Fibroblast of upper back skin (primary cell): ENCODE results near the gene RPUSD3.
A peak's percentile ranks its signal among the peaks of the same experiment; 100 is the strongest.
"Not testable (repeated sequence)": the region's sequence is repeated elsewhere in the genome, so short reads cannot be mapped to it uniquely, and the experiment has no call there.

Source experiments
- DNase-seq: peaks from one replicate; pipeline ENCODE4 v3.0.0-alpha.2; 2013

The RPUSD3 gene

DNA sequence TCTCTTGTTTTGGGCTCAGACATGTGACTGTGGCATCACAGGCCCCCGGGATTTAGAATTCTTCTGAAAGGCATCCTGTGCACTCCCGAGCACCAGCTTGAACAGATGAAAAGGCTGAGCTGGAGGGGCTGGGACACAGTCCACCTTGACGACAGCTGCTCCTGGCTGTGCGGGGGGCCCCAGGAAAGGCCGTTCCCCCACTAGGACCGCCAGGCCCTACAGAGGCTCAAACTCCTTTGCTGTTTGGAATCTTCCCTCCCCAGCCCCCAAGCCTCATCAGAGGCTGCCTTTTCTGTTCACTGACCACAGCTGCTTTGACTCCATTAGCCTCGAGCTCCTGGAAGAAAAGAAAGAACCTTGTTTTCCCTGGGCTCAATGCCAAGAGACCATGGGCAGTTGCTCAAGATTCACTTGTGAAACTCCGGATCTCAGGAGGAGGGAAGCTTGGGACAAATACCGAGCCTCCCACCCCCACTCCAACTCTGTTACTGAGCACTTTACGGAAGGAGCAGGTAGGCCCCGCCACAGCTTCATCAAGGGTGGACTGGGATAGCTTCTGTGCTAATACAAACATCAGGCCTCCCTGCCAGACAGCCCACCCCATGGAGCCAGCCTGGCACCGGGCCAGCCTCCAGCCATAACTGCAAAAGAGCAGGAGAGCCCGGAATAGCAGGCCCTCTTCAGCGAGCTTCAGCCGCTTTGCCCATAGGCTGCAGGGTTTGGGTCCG is 20.6 kb upstream of the RPUSD3 start:
- DNase-seq, result peak; percentile 94

DNA sequence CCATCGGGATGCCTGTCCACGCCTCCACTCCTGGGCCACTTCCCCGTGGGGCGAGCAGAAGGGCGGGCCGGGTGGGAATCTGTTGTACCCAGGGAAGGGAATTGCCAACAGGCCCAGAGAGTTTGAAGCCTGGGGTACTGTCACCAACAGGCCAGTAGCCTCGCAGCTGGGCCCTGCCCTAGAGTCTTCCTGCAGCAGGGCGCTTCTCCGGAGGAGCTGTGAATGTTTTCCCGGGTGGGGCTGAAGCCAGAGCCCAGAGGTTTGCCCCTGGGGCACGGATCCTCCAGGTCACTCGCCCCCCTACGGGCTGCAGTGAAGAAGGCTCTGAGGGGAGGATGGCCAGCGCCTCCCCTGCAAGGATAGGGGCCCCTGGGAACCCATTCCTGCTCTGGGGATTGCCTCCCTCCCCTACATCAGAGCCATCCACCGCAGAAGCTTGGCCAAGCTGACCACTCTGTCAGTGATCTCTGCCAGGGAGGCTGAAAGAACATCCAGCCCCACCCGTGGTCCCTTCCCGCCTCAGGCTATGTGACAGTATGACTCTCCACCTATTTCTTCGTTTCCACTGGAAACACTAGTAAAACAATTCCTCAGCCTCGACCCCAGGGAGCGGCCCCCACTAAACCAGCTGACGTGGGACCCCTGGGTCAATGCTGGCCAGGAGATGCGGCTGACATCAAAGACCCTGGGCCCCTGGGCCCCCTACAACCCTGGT is 19.4 kb upstream of the RPUSD3 start:
- no peak for DNase-seq

DNA sequence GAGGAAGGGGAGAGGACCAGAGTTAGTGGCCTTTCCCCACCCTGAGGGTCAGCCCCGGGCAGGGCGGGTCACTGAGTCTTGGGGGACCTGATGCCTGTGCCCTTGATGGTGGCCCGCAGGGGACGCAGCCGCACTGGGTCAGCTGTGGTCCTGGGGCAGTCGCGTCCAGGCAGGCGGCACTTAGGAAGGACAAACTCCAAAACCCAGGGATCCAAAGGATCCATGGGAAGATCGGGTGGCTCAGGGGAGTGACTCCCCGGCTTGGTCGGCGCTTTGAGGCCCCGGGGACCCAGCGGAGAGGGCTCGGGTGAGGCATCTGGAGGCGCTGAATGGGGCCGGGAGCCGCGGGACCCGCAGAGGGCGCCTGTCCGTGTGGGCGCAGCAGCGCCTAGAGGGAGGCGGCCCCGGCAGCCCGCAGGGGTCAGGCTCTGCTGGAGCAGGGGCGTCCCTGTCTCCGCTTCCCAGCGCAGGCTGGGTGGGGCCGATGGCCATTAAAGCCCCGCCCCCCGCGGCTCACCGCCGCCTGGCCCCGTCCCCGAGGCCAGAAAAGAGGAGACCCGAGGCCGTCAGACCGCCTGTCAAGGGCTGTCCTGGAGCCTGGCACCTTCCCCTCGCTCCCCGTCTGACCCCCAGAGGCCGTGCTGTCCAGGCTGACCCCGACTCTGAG is 18.7 kb upstream of the RPUSD3 start:
- peak; percentile 47 for DNase-seq

DNA sequence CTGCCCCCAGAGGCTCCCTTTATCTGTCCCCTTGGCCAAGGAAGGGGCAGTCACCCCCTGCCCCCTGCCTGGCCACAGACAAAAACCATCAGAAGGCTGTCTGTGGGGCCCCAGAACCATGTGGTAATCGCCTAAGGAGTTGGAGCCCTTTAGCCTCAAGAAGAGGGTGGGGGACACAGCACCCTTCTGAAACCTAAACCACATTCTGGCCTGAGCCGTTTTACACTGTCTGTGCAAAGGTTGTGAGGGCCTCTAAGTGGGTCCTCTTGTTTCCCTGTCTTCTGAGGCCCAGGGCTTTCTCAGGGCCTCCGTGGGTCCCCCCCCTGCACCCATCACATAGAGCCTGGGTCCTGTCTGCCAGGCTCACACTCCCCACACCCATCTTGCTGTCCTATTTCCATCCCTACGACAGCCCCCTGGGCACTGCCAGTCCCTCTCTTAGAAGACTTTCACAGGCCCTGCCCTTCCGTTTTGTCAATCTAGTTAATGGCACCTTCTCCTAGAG is 17.9 kb upstream of the RPUSD3 start:
- no peak for DNase-seq

DNA sequence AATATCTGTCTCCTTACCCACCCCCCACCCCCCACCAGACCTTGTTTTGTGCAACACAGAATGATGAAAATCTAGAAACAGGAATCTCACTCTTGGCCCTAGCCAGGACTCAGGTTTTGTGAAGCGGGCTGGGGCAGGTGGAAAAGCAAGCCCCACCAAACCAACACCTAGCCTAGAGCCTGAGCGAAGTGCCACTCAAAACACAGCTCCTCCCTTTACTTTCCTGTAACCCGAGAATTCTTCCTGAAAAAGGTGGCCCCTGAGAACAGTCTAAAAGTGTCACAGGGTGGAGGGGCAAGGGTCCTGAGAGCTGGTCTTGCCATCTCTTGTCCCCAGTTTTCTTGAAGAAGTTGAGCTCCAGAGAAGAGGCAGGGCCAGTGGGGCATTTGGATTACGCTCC is 17.4 kb upstream of the RPUSD3 start:
- no peak for DNase-seq

DNA sequence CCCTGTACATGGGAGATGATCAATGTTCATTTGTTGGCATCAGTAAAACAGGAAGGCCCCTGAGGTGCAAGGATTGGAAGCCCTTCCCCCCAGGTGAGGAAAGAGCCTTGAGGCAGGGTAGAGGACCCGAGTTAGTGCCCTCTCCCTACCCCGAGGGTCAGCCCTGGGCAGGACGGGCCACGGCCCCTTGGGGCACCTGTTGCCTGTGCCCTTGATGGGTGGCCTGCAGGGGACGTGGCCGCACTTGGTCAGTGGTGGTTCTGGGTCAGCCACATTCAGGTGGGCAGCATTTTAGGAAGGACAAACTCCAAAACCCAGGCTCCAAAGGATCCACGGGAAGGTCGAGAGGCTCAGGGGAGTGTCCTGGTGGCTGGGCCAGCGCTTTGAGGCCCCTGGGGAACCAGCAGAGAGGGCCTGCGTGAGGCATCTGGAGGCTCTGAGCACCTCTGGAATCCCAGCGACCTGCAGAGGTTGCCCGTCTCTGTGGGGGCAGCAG is 15.8 kb upstream of the RPUSD3 start:
- DNase-seq, result no peak

DNA sequence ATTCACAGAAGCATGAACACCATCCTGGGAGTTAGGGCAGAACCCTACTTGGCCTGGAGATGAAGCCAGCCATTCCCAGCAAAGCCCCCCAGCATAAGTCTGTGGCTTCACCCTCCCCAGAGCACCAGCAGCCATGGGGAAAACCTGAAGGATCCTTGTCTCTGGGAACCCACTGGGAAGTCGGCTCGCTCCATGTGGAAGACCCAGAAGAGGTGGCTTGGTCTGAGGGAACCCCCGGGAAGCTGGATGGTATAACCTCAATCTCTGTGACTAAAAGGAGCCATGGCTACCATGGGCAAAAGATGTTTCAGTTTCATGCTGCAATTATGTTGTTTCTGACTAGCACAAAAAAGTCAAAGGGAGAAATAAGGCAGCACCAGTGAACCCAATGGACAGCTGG is 11.8 kb upstream of the RPUSD3 start:
- DNase-seq, result no peak

DNA sequence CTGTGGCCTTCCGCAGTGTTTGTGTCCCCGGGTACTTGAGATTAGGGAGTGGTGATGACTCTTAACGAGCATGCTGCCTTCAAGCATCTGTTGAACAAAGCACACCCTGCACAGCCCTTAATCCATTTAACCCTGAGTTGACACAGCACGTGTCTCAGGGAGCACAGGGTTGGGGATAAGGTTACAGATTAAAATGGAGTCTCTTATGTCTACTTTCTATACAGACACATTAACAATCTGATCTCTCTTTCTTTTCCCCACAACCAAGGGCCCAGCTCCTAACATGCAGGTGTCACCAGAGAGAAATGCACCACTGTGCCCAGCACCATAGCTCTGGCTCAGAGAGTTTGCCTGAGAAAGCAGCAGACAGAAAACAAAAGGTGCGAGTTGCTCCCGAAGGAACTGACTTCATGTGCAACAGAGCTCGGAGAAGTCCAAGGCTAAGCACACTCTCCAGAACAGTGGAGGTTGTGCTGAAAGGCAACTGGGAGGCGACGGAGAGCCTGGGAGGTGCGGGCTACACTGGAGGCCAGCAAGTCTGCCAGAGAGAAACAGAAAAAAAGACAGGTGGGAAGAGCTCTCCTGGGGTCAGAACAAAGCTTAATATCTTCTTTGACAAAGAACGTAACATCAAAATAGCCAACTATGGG is 10.6 kb upstream of the RPUSD3 start:
- DNase-seq, result not testable (repeated sequence)

DNA sequence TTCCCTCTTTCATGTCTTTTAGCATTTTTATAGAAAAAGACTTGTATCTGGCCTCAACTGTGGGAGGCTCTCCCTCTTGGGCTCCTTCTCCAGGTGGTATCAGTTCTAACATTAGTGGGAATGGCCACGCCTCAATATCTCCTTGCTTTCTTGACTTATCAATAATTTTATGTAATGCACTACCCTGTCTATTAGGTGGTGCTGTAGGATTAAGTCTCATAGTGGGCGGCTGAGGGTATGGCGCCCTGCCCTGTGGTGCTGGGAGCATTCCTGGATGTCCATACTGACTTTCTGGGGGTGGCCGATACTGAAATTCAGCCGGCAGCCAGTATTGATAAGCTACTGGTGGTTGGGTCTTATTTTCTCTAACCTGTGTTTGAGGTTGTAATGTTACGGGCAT is 8.7 kb upstream of the RPUSD3 start:
- no peak for DNase-seq

DNA sequence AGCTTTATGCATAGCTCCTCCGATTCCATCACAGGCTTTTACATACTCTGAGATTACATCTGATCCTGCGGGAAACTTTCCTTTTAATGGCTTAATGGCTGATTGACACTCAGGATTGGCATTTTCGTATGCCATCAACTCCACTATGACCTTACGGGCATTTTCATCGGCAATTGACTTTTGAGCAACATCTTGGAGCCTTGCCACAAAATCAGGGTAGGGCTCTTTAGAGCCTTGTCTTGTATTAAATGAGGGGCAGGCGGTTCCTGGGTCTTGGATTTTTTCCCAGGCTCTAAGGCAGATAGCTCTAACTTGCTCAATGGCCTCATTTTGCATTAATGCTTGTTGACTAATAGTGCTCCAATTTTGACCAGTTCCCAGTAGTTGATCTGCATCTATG is 8.1 kb upstream of the RPUSD3 start:
- DNase-seq, result not testable (repeated sequence)

DNA sequence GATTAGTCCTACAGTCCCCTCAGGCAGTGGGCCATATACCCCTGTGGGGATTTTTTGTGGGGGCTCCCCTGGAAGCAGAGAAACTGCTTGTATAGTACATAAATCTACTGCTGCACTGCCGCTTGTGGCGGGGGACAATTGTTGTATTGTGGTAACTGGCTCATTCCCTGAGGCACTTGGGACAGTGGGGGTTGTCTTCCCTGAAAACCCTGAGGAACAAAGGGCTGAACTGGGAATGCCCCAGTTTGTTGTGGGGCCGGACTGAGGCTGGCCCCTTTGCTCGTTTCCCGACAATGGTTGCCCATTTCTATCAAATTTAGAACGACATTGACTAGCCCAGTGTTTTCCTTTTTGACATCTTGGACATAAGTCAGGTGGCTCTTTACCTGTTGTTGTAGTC is 7.6 kb upstream of the RPUSD3 start:
- DNase-seq, result not testable (repeated sequence)

DNA sequence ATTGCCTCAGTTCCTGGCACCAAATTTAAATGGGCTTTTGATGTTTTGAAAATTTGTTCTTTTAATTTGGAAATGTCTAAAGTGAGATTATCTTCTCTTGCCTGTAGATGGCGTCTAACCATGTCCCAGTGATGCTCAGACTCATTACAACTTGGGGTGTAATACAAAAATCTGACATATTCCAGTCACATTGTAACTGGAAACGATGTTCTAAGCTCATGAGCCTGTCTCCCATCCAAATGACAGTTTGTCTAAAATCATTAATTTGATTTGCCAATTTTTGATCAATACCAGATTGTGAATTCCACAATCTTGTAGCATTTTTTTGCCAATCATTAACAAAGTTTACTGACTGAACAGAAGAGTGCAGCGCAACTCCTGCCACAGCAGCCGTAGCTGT is 5.1 kb upstream of the RPUSD3 start:
- peak; percentile 31 for DNase-seq

DNA sequence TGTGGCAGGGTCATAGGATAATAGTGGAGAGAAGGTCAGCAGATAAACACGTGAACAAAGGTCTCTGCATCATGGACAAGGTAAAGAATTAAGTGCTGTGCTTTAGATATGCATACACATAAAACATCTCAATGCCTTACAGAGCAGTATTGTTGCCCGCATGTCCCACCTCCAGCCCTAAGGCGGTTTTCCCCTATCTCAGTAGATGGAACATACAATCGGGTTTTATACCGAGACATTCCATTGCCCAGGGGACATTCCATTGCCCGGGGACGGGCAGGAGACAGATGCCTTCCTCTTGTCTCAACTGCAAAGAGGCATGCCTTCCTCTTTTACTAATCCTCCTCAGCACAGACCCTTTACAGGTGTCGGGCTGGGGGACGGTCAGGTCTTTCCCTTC is 4.1 kb upstream of the RPUSD3 start:
- not testable (repeated sequence) for DNase-seq

DNA sequence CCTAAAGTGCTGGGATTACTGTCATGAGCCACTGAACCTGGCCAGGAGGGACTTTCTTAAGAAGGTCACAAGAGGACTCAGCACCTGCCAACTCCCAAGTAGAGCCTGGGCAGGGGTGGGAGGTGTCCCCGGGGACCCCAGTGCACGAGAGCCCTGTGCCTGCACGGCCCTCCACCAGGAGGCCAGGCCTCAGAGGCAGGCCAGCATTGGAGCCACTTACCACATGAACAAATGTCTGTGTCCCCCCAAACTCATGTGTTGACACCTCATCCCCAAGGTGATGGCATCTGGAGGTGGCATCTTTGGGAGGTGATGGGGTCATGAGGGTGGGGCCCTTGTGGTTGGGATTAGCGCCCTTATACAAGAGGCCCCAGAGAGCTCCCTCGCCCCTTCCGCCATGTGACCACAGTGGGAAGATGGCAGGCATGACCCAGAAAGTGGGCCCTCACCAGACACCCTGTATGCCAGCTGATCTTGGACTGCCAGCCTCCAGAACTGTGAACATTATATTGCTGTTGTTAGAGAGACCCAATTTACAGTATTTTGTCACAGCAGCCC is 3.2 kb upstream of the RPUSD3 start:
- no peak for DNase-seq

DNA sequence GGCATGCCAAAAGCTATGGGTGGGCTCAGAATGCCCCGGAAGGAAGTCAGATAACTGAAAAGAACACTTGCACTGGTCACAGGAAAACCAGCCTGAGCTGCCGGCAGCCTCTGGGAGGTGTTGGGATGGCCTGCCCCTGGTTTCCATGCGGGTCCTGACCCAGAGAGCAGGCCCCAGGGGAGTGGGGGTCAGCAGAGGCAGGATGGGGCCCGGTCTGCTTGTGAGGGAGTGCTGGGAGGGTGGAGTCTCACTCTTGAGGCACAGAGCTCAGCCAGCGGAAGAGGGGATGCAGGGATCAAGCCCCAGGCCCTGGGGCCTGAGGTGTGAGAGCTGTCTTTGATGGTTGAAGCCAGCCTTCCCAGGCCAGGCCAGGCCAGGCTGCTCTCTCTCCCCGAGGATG is 2.4 kb upstream of the RPUSD3 start:
- no peak for DNase-seq

DNA sequence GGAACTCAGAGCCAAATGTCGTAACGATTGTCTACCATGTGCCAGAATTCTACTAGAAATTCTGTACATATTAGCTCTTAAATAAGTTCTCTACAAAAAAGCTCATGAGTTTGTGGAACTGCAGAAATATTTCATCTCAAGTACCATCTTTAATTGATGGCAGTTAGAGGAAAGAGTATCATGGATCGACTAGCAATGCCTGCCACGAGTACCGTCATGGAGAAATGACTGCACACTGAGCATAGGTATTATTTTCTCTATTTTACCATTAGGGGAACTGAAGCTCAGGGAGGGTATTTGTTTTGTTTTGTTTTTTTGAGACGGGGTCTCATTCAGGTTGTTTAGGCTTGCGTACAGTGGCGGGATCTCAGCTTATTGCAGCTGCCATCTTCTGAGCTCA is 2.8 kb downstream of the RPUSD3 start:
- DNase-seq, result no peak

DNA sequence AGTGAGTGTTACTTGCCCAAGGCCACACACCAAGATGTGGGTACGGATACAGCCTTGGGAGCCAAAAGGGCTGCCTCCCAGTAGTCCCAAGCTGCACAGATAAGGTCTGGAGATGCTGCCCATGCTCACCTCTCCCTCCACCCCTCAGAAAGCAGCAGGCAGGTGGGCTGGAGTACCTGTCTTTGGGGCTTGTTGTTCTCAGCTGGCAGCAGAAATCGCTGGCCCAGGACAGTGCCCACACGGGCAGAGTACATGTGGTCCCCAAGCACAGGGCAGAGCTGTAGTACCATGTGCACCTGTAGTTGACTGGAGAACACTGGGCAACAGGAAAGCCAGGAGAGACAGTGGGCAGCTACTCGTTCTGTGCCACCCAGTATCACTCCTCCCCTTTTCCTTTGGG is 5.0 kb downstream of the RPUSD3 start:
- no peak for DNase-seq

DNA sequence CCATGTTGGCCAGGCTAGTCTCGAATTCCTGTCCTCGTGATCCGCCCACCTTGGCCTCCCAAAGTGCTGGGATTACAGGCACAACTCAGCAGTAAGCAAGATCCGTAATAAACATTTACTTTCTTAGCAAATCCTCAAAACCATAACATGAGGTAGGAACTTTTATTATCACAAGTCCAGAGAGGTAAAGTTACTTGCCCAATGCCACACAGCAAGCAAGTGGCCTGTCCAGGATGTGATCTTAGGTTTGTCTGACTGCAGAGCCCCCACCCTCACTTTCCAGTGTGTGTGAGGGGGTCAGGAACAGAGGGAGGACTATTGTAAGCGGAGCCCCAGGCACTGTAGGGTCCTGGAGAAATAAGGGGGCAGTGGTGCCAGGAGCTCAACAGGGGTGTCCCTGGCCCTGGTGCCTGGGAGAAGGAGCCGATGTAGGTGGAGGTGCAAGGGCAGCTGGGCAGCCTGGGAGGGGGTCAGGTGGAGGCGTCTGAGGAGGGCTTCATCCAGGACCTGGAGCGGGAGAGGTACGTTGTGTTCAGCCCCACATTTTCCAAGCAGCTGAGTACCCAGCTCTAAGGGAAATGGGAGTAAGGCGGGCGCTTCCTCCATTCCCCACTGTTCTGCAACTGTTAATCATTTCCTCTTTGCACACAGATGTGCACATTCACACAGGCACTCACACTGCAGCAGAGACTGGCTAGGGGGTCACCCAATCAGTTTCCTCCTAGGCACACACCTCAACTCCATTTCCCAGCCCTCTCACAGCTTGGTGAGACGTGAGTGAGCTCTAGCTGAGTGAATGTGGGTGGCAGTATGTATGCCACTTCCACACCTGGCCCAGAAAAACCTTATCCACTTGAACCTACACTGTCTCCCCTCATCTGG is 5.9 kb downstream of the RPUSD3 start:
- no peak for DNase-seq

DNA sequence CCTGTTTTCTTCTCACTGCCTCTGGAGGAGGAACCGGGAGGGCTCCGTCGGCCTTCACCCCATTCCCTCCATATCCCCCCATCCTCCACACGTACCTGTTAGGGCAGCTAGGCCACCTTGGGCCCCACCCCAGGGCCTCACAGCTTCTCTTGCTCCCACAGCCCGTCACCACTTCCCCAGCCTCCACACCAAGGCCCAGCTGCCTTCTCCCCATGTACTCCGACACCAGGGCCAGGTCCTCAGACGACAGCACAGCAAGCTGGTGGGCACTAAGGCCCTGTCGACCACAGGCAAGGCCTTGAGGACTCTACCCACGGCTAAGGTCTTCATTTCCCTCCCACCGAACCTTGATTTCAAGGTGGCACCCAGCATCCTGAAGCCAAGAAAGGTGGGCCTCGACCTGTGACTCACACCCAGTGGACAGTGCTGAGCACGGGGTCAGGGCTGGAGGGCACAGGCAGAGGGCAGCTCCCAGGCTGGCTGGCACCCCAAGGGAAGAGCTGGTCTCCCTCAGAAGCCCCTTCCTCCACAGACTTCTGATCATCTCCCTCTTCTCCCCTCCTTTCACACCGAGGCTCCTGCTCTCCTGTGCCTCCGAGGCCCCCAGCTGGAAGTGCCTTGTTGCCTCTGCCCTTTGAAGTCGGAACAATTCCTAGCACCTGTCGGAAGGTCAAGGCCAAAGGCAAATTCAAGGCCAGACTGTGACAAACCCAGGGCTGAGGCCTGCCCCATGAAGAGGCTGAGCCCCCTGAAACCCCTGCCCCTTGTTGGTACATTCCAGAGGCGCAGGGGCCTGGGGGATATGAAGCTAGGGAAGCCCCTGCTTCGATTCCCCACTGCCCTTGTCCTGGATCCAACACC is 9.1 kb downstream of the RPUSD3 start:
- DNase-seq, result no peak

DNA sequence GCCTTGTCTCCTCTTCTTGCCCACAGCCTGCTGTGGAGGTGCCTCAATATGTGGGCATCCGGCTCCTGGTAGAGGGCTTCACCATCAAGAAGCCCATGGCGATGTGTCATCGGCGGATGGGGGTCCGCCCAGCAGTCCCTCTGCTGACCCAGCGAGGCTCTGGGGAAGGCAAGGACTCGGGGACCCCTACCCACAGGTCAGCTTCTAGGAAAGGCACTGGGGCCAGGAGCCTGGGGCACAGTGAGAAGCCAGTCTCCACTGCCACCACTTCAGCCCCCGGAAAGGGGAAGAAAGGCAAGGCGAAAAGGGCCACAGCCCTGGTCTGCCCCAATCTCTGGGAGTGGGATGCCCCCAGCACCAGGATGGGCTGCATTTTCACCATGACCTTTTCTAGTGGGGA is 10.7 kb downstream of the RPUSD3 start:
- DNase-seq, result no peak

DNA sequence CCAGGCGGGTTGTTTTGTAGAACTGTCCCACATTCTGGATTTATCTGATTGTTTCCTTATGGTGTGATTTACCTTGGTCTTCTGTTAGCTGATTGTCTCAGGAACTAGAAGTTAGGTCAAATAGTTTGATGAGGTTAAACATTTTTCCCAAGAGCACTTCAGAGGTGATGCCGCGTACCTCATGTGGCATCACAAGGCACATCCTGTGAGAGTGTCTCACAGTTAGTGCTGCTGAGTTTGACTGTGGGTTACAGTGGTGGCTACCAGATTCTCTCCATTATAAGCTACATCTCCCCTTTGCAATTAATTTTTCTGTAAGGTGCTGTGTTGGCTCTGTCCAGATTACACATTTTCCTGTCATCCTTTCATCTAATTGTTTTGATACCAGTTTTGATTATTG is 12.6 kb downstream of the RPUSD3 start:
- no peak for DNase-seq
